Neural cell (in vitro differentiated cells): ENCODE results near the gene CRIP3. TPM values are rescaled to one million over a fixed set of nuclear protein-coding genes. Genes with fewer than 3 reads are reported as not detected.

Experiments used
- H2AFZ ChIP-seq: fragments of 200-600, 300-800 bp; sonication (generic), shearing (Covaris generic); 2 replicates; pipeline ENCODE4 v1.6.0; 2014; ENCODE audit warnings: low read depth, mild to moderate bottlenecking, antibody characterized with exemption, low read length, moderate library complexity
- H3F3A ChIP-seq: fragments of 200-600 bp; shearing (Covaris generic); 2 replicates; pipeline ENCODE4 v1.6.1; 2016; ENCODE audit warnings: mild to moderate bottlenecking, moderate library complexity, mixed read lengths, antibody characterized with exemption, low read length; ENCODE audit not compliant: insufficient read depth, poor library complexity, severe bottlenecking
- H3K27ac ChIP-seq: fragments of 200-600, 300-800 bp; sonication (generic), shearing (Covaris generic); 2 replicates; pipeline ENCODE4 v1.5.1; 2014; ENCODE audit warnings: mild to moderate bottlenecking, low read length, moderate library complexity
- H3K27me3 ChIP-seq: fragments of 300-800, 200-600 bp; sonication (generic), shearing (Covaris generic); 2 replicates; pipeline ENCODE4 v1.6.0; 2014; ENCODE audit warnings: mild to moderate bottlenecking, low read depth, low read length, moderate library complexity; ENCODE audit not compliant: insufficient read depth
- H3K36me3 ChIP-seq: fragments of 300-800, 200-600 bp; sonication (generic), shearing (Covaris generic); 2 replicates; pipeline ENCODE4 v1.5.1; 2014; ENCODE audit warnings: mild to moderate bottlenecking, antibody characterized with exemption, low read length, moderate library complexity; ENCODE audit not compliant: insufficient read depth
- H3K4me2 ChIP-seq: fragments of 300-800, 200-600 bp; sonication (generic), shearing (Covaris generic); 2 replicates; pipeline ENCODE4 v1.6.0; 2014; ENCODE audit warnings: mild to moderate bottlenecking, low read length
- H3K4me3 ChIP-seq: fragments of 300-800, 200-600 bp; sonication (generic), shearing (Covaris generic); 2 replicates; pipeline ENCODE4 v1.5.1; 2014; ENCODE audit warnings: mild to moderate bottlenecking, low read length, moderate library complexity
- H3K79me2 ChIP-seq: fragments of 200-600 bp; shearing (Covaris generic); replicated peaks from 2 replicates; pipeline ENCODE4 v1.6.0; 2014; ENCODE audit warnings: mild to moderate bottlenecking, low read length, moderate library complexity; ENCODE audit not compliant: insufficient read depth
- H3K9ac ChIP-seq: fragments of 300-800, 200-600 bp; sonication (generic), shearing (Covaris generic); 2 replicates; pipeline ENCODE4 v1.6.1; 2016; ENCODE audit warnings: mild to moderate bottlenecking, low read length, mixed read lengths
- H3K9me2 ChIP-seq: fragments of 200-600 bp; shearing (Covaris generic); 2 replicates; pipeline ENCODE4 v1.6.1; 2016; ENCODE audit warnings: mild to moderate bottlenecking, low read length, mixed read lengths; ENCODE audit not compliant: insufficient read depth
- H3K9me3 ChIP-seq: fragments of 200-600, 300-800 bp; sonication (generic), shearing (Covaris generic); 2 replicates; pipeline ENCODE4 v1.6.1; 2016; ENCODE audit warnings: mild to moderate bottlenecking, mixed run types, low read length, moderate library complexity, mixed read lengths
- H4K20me1 ChIP-seq: fragments of 200-600 bp; shearing (Covaris generic); 2 replicates; pipeline ENCODE4 v1.6.1; 2016; ENCODE audit warnings: mild to moderate bottlenecking, mixed run types; ENCODE audit not compliant: insufficient read depth
- CTCF ChIP-seq: fragments of 450-650 bp; IDR thresholded peaks from 2 replicates; pipeline ENCODE4 v1.5.1; 2014; ENCODE audit warnings: antibody characterized with exemption, mild to moderate bottlenecking, moderate library complexity; ENCODE audit not compliant: poor library complexity, severe bottlenecking
- EP300 ChIP-seq: fragments of 450-650 bp; conservative IDR thresholded peaks from 2 replicates; pipeline ENCODE4 v1.6.1; 2014; ENCODE audit warnings: antibody characterized with exemption, mild to moderate bottlenecking, moderate library complexity; ENCODE audit not compliant: poor library complexity, severe bottlenecking
- EZH2 ChIP-seq: fragments of 200-600, 300-800 bp; shearing (Covaris generic), sonication (generic); IDR thresholded peaks from 2 replicates; pipeline ENCODE4 v1.6.1; 2014; ENCODE audit warnings: antibody characterized with exemption, low read length, borderline replicate concordance, mild to moderate bottlenecking; ENCODE audit not compliant: insufficient read depth, poor library complexity, severe bottlenecking
- MXI1 ChIP-seq: fragments of 450-650 bp; conservative IDR thresholded peaks from 2 replicates; pipeline ENCODE4 v1.6.1; 2014; ENCODE audit warnings: antibody characterized with exemption, mild to moderate bottlenecking; ENCODE audit not compliant: poor library complexity, severe bottlenecking
- POLR2AphosphoS5 ChIP-seq: IDR thresholded peaks from 2 replicates; pipeline ENCODE4 v1.6.1; 2012
- RAD21 ChIP-seq: fragments of 450-650 bp; conservative IDR thresholded peaks from 2 replicates; pipeline ENCODE4 v1.6.1; 2014; ENCODE audit warnings: antibody characterized with exemption, mild to moderate bottlenecking, moderate library complexity
- REST ChIP-seq: IDR thresholded peaks from 2 replicates; pipeline ENCODE4 v1.6.1; 2012; ENCODE audit warnings: borderline replicate concordance
- SMC3 ChIP-seq: fragments of 450-650 bp; conservative IDR thresholded peaks from 2 replicates; pipeline ENCODE4 v1.6.1; 2014; ENCODE audit warnings: antibody characterized with exemption, mild to moderate bottlenecking, moderate library complexity; ENCODE audit not compliant: poor library complexity
- TAF1 ChIP-seq: IDR thresholded peaks from 2 replicates; pipeline ENCODE4 v1.6.1; 2012; ENCODE audit warnings: low read depth
- polyA plus RNA-seq: library from polyadenylated mRNA; depleted of rRNA; stranded (reverse); fragments of >200 nt; gene quantifications from 2 replicates; pipeline ENCODE4 v1.2.3, GENCODE V29; 2014

Gene CRIP3
- polyA plus RNA-seq, 1 donor from 2014 or later, result 3.7 TPM

GRCh38 chr6:43277306-43277642 lies 31.4 kb downstream of the CRIP3 start:
- H3K4me2 ChIP-seq, result no peak overlapping the region
- no peak for TF ChIP-seq MXI1
- TF ChIP-seq SMC3, result no peak
- no peak for TF ChIP-seq POLR2AphosphoS5
- TF ChIP-seq RAD21, result no peak
- no peak for TF ChIP-seq CTCF
- TF ChIP-seq TAF1, result no peak
- no peak for TF ChIP-seq REST
- no peak overlapping the region for H2AFZ ChIP-seq

GRCh38 chr6:43276577-43277305 lies 31.9 kb downstream of the CRIP3 start:
- no peaks in the 10 kb centered on the region for H3K9me3 ChIP-seq
- no peak overlapping the region for H3K9ac ChIP-seq
- H3K9me2 ChIP-seq, result no peaks in the 10 kb centered on the region
- H4K20me1 ChIP-seq, result no peaks in the 10 kb centered on the region
- no peaks in the 10 kb centered on the region for H3F3A ChIP-seq
- H3K79me2 ChIP-seq, result no peaks in the 10 kb centered on the region
- H3K4me3 ChIP-seq, result no peak overlapping the region
- H3K27ac ChIP-seq, result no peak overlapping the region
- H3K4me2 ChIP-seq, result no peak overlapping the region
- H3K36me3 ChIP-seq, result no peaks in the 10 kb centered on the region
- H3K27me3 ChIP-seq, result peaks cover 21% of the 10 kb centered on the region
- H2AFZ ChIP-seq, result no peak overlapping the region
- TF ChIP-seq EP300, result no peak
- no peak for TF ChIP-seq TAF1
- TF ChIP-seq REST, result no peak
- no peak for TF ChIP-seq RAD21
- no peak for TF ChIP-seq CTCF
- no peak for TF ChIP-seq MXI1
- TF ChIP-seq POLR2AphosphoS5, result no peak
- no peak for TF ChIP-seq SMC3
- no peak for TF ChIP-seq EZH2

More at GRCh38 chr6:43277306-43277642, 31.4 kb downstream of the CRIP3 start:
- no peaks in the 10 kb centered on the region for H4K20me1 ChIP-seq
- H3K27ac ChIP-seq, result no peak overlapping the region
- no peaks in the 10 kb centered on the region for H3K9me2 ChIP-seq
- H3K9me3 ChIP-seq, result no peaks in the 10 kb centered on the region
- no peak overlapping the region for H3K4me3 ChIP-seq
- H3K9ac ChIP-seq, result no peak overlapping the region
- no peaks in the 10 kb centered on the region for H3F3A ChIP-seq
- peaks cover 21% of the 10 kb centered on the region for H3K27me3 ChIP-seq
- H3K36me3 ChIP-seq, result no peaks in the 10 kb centered on the region
- no peaks in the 10 kb centered on the region for H3K79me2 ChIP-seq
